Measurements from ENCODE around the gene CNST.
"Not testable (repeated sequence)": the region's sequence is repeated elsewhere in the genome, so short reads cannot be mapped to it uniquely, and the experiment has no call there.

The CNST gene

DNA sequence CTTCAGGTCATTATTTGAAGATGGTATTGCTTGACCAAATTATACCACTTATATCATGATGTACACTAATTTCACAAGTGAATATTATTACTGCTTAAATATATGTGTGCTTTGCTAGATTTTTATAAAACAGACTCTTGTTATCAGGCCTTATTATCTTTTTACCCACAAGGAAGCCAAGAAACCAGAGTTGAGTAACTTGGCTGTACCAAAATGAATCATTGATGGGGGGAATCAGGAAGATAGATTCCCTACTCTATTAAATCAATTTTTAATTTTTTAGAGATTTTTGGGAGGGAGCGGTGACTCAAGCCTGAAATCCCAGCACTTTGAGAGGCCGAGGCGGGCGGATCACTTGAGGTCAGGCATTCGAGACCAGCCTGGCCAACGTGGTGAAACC lies 141.9 kb downstream of the CNST start:
- DNase-seq (ENCODE audit: low read depth, low spot score), result no peak

DNA sequence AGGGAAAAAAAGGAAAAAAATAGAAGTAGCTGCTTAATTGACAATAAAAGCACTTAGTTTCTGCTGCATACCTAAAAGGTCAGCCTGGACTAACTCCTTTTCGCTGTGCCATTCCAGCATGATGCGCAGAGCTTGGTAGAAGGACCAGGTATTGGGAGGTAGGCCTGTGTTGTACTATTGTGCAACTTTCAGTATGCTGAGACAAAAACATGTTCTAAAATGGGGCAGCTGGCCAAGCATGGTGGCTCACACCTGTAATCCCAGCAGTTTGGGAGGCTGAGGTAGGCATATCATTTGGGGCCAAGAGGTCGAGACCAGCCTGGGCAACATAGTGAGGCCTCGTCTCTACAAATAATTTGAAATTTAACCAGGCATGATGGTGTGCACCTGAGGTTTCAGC lies 142.9 kb downstream of the CNST start:
- DNase-seq (ENCODE audit: low read depth, low spot score), result no peak

DNA sequence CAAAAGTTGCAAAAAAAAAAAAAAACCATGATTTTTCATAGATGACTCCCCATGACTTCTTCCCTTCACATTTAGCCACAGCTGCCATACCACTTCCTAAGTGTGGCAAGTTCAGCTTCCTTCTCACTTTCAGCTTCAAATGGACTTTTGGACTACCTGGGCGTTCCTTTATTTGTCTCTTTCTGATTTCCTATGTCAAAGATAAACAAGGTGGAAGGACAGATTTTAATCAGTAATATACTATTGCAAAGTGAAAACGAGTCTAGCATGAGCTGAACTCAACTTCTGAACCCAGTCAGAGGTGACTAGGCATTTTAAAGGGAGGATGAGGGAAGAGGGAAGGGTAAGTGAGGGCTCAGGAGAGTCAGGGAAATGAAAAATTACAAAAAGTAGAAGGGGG lies 143.6 kb downstream of the CNST start:
- no peak for DNase-seq (ENCODE audit: low read depth, low spot score)

DNA sequence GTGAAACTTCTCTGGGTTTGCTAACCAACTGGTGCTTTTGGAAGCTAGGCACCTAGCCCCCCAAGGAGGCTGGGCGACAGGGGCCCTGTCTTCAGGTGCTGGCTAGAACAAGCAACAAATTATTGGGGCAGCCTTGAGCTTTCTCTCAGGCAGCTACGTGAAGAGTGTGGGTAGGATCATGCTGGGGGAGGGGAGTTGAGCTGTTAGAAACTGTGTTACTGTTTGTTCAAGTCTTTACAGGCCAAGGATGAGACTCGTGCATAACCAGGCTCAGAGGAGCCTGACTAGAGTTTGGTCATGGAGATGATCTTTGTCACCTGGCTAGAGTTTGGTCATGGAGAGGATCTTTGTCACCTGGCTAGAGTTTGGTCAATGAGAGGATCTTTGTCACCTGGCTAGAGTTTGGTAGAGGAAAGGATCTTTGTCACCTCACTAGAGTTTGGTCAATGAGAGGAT lies 145.3 kb downstream of the CNST start:
- no peak for DNase-seq (ENCODE audit: low read depth, low spot score)

DNA sequence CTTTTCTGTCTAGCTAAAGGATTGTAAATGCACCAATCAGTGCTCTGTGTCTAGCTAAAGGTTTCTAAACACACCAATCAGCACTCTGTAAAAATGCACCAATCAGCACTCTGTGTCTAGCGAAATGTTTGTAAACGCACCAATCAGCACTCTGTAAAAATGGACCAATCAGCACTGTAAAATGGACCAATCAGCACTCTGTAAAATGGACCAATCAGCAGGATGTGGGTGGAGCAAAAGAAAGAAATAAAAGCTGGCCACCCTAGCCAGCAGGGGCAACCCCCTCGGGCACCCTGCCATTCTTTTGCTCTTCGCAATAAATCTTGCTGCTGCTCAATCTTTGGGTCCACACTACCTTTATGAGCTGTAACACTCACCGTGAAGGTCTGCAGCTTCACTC lies 146.2 kb downstream of the CNST start:
- not testable (repeated sequence) for DNase-seq (ENCODE audit: low read depth, low spot score)
